G401.6 (cell line): ENCODE results near the gene DCBLD1.
"Not testable (repeated sequence)": the region's sequence is repeated elsewhere in the genome, so short reads cannot be mapped to it uniquely, and the experiment has no call there.

ENCODE experiments used
- FAIRE-seq: peaks from 2 replicates; lab custom pipeline; 2012; peaks lifted over from hg19 to GRCh38; lab: Jason Lieb, UNC

DCBLD1 gene

DNA sequence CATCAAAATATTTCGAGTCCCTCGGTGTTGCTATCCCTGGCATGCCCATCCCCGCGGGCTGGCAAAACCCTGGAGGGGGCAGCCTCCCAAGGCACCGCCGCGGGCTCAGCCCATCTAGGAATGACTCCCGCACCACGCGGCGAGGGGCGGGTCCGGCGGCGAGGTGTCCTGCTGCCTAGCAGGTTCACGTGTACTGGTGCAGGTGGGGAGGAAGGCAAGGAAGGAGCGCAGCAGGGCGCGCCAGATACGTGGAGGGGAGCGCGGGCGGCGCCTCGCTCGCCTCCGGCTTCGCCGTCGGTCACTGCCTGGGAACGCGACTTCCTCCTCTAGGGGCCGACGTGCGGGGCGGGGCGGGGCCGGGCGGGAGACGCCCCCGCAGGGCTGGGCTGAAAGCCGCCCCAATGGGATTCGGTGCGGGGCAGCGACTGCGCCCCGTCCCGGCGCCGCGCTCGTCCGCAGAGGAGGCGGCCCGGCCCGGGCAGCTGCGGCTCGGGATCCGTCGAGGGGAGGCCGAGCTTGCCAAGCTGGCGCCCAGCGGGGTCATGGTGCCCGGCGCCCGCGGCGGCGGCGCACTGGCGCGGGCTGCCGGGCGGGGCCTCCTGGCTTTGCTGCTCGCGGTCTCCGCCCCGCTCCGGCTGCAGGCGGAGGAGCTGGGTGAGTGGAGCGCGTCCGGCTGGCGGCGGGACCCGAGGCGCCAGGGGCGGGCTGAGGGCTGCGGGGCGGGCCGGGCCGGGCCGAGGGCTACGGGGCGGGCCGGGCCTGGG, at the start of gene DCBLD1:
DCBLD1 (plus strand) TSS at position 435 of the 764 bp plus-strand sequence; CDS start at position 543, 108 bp downstream.
- FAIRE-seq, result no peak

DNA sequence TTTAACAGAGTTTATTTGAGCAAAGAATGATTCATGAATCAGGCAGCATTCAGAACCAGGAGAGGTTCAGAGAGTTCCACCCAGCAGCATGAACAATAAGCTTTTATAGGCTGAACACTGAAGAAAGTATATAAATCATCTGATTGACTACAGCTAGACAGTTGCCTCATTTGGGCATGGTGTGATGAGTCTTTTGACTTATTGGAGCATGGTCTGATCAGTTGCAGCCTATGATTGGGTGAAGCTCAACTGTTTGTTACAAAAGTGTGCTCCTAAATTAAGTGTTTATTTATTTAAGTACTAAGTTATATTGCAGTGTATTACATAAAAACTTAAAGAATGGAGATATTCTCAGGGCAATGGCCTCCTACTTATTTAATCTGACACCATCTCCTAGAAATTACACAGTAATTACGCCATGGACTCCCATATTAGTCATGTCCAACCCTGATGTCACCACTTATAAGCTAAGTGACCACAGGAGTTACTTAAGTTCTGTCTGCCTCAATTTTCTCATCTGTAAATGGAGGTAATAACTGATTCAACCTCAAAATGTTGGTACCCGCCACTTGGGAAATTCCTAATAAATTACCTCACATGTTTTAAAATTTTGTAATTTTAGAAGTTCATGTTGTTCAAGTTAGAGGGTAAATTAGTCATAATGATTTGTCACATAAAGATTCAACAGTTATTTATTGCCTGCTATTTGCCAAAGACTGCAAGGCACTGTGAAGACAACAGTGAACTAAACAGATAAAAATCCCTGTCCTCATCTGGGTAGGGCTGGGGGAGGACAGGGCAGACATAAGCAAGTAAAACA, 41.6 kb upstream of the DCBLD1 start:
- no peak for FAIRE-seq

DNA sequence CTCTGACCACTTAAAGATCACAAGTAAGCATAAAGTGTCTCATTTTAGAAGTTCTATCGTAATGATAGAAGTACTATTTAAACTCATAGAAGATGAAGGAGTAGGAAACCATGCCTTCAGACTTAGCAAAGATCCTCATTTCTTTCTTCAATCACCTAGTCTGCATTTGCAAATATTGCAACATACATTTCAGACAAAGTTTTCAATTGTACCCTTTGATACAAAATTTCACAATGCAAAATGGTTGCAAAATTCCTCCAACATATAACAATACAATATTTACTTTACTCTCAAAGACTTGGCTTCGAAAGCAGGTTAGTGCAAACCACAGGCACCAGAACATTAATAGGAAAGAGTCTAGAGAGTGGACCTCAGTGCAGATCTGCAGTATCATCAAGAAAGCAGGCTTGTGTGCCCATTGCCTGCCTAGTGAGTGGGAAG, 40.6 kb upstream of the DCBLD1 start:
- FAIRE-seq, result no peak

DNA sequence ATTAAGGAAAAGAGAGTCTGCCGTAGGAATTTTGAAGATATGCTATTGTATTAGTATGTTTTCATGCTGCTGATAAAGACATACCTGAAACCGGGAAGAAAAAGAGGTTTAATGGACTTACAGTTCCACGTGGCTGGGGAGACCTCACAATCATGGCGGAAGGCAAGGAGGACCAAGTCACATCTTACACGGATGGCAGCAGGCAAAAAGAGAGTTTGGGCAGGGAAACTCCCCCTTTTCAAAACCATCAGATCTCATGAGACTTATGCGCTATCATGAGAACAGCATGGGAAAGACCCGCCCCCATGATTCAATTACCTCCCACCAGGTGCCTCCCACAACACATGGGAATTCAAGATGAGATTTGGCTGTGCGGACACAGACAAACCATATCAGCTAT, 40.2 kb upstream of the DCBLD1 start:
- not testable (repeated sequence) for FAIRE-seq

DNA sequence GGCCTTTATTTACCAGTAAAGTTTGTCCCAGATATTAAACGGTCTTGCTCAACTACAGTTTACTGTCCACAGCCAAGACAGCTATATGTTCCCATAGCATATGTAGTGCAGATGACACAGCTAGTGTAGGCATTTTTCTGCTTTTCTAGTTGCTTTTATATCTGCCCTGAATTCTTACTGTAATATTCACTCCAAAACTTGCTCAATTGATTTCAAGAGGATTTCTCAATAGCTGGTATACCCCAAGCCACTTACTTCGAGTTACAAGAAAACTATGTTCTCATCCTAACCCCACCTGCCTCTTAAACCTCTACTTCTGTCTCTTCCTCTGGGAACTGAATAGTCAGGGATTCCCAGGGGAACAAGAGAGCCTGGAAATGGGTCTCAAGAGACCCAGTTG, 37.9 kb upstream of the DCBLD1 start:
- no peak for FAIRE-seq

DNA sequence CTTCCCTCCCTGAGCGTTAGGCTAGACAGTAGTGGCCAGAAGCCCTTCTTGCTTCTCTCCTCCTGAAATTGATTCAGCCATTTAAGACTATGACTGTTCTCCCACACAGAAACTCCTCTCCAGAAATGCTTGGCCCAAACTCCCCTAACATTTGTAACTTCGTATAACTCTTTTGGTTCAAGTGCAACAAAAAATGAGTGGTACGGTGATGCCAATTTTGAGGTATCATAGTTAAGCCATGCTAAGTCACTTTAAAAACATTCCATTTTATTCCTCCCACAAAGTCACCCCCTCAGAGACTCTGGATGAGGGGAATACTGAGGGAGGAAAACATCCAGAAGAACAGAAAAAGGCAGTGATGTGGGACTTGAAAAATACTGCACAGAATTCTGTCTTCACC, 35.6 kb upstream of the DCBLD1 start:
- no peak for FAIRE-seq

DNA sequence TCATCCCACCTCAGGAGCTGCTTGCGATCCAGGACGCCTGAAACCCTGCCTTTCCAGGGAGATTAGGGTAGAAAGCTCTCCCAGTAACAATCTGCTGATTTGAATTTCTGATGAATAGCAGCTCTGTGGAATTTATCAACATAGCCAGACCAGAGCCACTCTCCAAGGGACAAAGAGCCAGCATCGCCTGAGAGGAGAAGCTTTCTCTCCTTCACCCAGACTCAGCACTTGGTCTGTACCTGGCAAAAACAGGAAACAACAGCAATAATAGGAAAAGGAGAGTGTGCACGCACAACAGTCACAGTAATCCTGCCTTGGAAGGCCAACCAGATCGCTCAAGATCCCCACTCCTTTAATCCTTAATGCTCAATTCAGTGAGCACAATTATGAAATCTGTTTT, 34.5 kb upstream of the DCBLD1 start:
- FAIRE-seq, result no peak

DNA sequence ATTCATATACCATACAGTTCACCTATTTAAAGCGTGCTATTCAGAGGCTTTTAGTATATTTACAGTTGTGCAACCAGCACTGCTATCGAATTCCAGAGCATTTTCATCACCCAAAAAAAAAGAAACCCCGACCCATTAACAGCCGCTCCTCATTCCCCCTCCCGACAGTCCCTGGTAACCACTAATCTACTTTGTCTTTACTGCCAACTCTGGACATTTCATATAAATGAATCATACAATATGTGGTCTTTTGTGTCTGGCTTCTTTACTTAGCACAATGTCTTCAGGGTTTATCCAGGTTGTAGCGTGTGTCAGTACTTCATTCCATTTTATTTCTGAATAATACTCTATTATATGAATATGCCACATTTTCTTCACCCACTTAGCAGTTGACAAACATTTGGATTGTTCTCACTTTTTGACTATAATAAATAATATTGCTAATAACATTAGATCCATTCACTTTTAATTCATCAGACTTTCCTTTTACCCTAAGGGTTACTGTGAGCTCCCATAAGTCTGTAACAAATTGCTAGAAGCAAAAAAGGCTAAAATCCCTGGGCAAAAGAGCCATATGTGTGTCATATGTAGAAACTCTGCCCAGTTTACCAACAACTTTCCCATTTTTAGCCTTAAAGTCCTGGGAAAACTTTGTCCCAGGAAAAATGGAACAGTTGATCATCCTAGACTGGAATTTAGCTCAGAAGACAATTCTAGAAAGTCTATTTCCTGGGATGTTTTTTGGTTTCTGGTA, 33.6 kb upstream of the DCBLD1 start:
- FAIRE-seq, result no peak

DNA sequence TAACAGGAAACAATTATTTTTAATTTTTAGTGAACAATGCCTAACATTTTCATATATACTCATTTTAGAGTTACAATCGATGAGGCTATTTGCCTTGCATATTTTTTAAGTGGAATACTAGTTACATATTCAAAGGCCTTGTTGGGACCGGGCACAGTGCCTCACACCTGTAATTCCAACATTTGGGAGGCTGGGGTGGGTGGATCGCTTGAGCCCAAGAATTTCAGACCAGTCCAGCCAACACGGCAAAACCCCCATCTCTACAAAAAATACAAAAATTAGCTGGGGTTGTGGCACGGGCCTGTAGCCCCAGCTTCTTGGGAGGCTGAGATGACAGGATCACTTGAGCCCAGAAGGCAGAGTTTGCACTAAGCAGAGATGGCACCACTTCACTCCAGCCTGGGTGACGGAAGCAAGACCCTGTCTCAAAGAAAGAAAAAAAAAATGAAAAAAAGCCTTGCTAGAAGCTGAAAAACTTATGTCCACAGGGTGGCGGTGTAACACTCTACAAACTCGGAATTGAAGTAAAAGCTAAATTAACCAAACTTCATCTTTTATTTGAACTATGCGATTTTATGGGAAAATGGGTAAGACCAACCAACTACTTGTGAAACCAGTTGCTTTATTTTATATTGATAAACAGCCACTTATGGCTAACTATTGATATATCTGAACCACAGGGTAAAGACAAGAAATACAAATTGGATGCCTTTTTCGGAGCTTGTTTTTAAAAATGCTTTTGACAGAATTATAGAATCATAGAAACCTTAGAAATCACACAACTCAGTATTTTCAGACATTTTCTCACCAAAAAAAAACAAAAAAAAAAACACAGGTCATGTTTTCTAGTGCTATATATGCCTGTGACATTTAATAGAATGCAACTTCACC, 32.7 kb upstream of the DCBLD1 start:
- peak; percentile 68 for FAIRE-seq

DNA sequence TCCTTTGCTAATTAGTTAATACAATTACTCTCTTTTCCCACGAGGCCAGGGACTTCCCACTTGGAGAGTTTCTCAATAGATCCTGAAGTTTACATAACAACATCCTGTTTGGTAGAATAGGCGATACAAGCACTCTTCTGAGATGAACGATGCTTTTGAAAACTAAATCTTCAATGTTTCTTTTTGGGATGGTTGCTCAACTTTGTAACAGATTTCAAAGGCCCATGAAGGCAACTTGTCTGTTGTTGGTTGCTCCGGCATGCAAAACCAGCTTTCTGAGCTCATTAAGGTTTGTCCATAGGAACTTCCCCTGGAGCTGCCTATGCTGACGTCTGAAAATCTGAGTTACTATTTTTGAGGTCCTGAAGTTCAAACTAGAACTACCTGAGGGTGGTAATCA, 30.8 kb upstream of the DCBLD1 start:
- FAIRE-seq, result no peak

DNA sequence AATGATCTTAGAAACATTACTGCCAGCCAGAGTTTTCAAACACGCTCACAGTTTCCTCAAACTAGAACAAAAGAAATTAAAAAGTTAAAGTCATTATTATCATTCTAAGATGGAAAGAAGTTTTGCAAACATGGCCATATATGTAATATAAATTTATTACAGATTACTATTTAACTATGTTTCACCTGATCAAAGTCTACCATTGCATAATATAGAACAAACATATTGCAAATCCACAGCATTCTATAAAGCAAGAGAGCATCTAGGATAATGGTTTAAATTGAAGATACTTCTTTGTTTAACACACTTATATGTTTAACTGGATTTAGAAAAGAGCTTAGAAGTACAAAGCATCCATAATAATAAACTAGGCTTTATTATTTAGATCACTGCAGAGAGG, 26.2 kb upstream of the DCBLD1 start:
- no peak for FAIRE-seq

DNA sequence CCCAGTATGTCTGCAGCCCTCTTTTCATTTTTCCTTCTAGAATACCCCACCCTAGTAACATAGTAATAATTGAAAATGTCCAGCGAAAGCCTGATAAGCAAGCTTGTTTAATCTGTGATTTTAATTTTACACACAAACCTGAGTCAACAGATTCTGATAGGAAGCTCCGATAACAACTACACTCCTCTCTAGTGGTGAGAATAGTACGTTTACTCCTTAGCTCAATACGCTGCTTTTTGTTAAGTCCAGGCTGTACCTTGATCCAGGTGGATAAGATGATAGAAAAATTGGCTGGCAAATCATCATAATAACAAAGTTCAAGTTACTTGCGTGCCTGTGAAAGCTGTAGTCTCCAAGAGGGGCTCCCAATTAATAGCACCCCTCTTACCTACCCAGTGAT, 25.5 kb upstream of the DCBLD1 start:
- FAIRE-seq, result no peak

DNA sequence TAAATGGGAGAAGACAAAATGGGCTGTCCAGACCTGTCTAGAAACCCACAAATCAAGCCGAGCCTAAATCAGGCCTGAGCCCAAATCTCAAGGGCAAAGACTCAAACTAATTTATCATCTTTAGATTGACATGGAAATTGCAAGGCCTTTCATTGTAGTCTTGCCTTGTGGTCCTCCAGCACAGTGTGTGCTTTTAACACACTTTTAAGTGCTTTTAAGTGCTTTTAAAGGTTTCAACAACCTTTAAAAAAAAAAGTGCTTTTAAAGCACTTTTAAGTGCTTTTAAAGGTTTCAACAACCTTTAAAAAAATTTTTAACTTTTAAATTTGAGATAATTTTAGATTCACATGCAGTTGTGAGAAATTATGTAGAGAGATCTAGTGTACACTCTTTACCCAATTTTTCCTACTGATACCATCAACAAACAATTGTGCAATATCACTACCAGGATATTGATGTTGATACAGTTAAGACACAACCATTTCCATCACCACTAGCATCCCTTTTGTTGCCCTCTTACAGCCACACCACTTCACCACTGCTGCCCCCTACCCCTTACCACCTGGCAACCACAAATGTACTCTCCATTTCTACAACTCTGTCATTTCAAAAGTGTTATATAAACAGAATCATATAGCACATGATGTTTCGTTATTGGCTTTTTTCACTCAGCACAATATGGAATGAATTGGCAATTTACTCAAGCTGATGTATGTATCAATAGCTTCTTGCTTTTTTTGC, 23.1 kb upstream of the DCBLD1 start:
- FAIRE-seq, result no peak

DNA sequence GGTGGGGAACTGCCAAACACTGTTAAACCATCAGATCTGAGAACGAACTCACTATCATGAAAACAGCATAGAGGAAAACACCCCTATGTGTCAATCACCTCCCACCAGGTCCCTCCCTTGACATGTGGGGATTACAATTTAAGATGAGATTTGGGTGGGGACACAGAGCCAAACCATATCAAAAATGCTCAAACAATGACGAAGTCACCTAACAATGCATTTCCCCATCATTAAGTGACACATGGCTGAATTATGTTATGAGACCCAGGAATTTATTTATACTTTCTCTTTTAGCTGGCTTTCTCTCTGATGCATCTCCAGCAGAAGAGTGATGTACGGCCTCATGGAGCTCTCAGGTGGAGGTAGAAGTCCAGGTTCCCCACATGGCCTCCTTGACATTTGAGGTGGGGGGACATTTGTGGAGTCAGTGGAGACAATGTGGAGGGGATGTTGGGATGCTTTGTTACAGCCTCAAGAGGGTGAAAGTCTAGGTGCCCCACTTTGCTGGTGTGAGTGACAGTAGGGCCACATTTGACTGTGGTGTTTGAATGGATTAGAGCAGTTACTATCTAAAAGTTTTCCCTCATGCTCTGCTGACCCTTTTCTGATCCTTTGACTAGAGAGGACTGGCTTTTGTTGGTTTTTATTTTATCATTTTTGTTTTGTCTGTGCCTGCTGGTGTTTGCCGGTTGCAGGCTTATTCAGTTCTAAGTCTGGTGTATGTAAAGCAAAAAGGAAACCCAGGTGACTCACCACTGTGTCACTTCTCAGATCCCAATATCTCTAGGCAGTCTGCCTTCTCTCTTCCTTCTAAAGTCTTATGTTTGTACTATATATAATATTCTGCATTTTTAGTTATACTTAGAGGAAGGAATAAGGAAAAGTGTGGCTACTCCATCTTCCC, 18.5 kb upstream of the DCBLD1 start:
- FAIRE-seq, result no peak

DNA sequence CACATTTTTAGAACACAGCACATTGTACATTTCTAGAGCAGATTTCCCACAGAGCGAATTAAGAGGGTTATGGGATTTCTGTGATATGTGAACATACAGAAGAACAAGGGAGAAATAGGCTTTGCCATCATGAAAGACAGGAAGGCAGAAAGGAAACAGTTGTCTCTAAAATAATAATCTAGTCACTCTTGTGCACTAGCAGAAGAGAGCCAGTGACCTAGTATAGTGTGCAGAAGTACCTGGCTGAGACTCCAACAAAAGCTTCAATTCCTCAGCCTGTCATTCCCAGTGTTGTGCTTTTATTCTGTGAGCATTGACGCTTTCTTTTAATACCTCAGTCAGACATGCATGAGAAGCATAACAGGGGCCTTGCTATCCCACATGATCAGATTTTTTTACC, 17.8 kb upstream of the DCBLD1 start:
- FAIRE-seq, result no peak

DNA sequence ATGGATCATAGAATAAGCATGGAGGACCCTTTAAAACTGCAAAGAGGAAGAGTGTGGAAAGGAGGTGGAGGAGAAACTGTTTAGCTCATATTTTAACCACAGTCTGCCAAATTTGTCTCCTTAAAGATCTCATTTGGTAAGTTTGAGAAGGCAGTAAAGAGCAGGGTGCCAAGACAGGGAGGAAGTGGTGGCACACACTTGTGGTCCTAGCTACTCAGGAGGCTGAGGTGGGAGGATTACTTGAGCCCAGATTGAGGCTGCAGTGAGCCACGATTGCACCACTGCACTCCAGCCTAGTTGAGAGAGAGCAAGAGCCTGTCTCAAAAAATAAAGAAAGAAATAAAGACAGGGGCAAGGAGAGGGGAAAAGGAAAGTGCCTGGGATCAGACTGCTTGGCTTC, 16.8 kb upstream of the DCBLD1 start:
- FAIRE-seq, result no peak

DNA sequence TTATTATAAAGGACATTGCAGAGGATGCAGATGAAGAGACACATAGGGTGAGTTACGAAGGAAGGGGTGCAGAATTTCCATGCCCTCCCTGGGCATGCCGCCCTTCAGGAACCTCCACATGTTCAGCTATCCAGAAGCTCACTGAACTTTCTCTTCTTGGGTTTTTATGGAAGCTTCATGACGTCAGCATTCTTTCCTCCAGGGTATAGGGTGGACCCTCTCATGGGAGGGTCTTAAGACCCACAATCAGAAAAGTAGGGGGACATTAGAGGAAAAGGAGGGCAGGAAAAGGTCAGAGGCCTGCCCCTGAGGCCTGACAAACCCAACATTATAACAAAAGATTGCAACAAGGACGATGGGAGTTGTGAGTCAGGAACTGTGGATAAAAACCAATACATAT, 14.6 kb upstream of the DCBLD1 start:
- FAIRE-seq, result no peak

DNA sequence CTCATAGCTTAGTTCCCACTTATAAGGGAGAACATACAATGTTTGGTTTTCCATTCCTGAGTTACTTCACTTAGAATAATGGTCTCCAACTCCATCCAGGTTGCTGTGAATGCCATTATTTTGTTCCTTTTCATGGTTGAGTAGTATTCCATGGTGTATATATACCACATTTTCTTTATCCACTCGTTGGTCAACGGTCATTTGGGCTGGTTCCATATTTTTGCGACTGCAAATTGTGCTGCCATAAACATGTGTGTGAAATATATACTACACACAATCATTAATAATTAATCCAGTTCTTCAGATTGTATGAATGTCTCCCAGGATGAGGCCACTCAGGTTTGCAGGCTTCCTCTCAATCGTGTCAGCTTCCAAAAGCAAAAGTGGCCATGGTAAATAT, 13.9 kb upstream of the DCBLD1 start:
- not testable (repeated sequence) for FAIRE-seq

DNA sequence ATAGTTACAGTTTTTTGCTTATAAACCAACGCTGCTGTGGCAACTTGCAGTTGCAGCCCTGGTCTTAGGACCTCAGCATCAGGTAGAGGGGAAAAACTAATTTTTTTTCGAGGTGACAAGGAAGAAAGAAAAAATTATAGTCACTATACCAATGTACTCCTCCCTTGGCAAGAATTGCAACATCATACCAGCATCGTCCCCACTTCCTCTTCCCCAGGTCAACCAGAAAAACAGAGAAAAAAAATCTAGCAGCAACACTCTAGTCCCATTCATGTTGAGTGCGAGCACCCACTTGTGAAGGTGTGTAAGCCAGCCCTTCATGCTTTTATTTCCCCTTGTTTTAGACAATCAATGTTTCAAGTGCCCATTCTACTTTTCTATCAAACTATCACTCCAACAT, 13.1 kb upstream of the DCBLD1 start:
- no peak for FAIRE-seq

DNA sequence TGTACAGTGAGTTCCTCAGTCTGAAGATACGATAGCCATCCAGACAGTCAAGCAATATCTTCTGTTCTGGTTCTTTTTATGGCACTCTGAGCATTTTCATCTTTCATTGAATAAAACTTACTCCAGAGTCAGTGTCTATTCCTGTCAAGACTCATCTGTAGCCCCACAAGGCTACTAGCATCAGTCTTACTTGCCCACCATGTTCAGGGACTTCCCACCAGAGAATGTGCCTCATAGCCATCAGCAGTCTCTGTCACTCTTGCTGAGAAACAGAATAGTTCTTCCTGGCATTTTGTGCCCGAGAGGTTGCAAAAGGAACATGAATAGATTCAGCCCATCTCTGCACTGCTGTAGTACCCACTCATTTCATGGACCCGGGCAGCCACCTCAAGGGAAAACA, 12.7 kb upstream of the DCBLD1 start:
- FAIRE-seq, result no peak
